Heart right ventricle (tissue), 16 donors: Measurements from ENCODE around the gene SLC31A2. TPM values are rescaled to one million over a fixed set of nuclear protein-coding genes. Genes with fewer than 3 reads are reported as not detected.
"Not testable (repeated sequence)": the region's sequence is repeated elsewhere in the genome, so short reads cannot be mapped to it uniquely, and the experiment has no call there.

Source experiments
- ATAC-seq, 8 donors: fragments of 200-7000 bp; cut with Tn5 transposase; one replicate each; pipeline ENCODE4 v1.9.1; 2020; ENCODE audit warnings: mild to moderate bottlenecking in 8 of 8, moderate library complexity in 8 of 8, moderate number of reproducible peaks in 1 of 8
- DNase-seq, 2 donors: peaks; one replicate each; pipeline ENCODE4 v3.0.0-alpha.2; 2020
- H3K27ac ChIP-seq, 10 donors: fragments of 200-600 bp; sonication (generic) in 2 of 10; one replicate each; pipeline versions ENCODE4 v1.5.0 to v1.8.0; 2020 to 2022; ENCODE audit warnings: mild to moderate bottlenecking in 3 of 10
- H3K27me3 ChIP-seq, 7 donors: fragments of 200-600 bp; one replicate each; pipeline ENCODE4 v1.8.0; 2021 to 2022; ENCODE audit warnings: mild to moderate bottlenecking in 2 of 7
- H3K36me3 ChIP-seq, 9 donors: fragments of 200-600 bp; sonication (generic) in 1 of 9; one replicate each; pipeline versions ENCODE4 v1.5.0 to v1.8.0; 2020 to 2022; ENCODE audit warnings: mild to moderate bottlenecking in 2 of 9
- H3K4me1 ChIP-seq, 9 donors: fragments of 200-600 bp; sonication (generic) in 1 of 9; one replicate each; pipeline versions ENCODE4 v1.5.0 to v1.8.0; 2020 to 2022; ENCODE audit warnings: mild to moderate bottlenecking in 4 of 9
- H3K4me3 ChIP-seq, 10 donors: fragments of 200-600 bp; sonication (generic) in 2 of 10; one replicate each; pipeline versions ENCODE4 v1.5.0 to v1.8.0; 2020 to 2022; ENCODE audit warnings: mild to moderate bottlenecking in 7 of 10, moderate library complexity in 2 of 10
- H3K9me3 ChIP-seq, 11 donors: fragments of 200-600 bp in 10 of 11; sonication (generic) in 2 of 11; one replicate each; pipeline versions ENCODE4 v1.5.0 to v1.8.0; 2013 to 2022; ENCODE audit warnings: mild to moderate bottlenecking in 2 of 11, control low read depth in 1 of 11, moderate library complexity in 1 of 11
- WGBS, 2 donors: extraction: QIAGEN DNeasy Blood & Tissue Kit; methylation state at CpG; one replicate each; pipeline ENCODE4 v1.1.7; 2013; ENCODE audit warnings: inconsistent platforms in 1 of 2; 5-methylcytosine and 5-hydroxymethylcytosine counted together
- intact Hi-C, 10 donors: fragments of 100-400 bp; cut with DNase I; formaldehyde crosslinking; loops; one replicate each; pipeline versions ENCODE4 v1.11.1 to v1.14.2; 2022
- long read RNA-seq, 3 donors: library from polyadenylated mRNA; unstranded; transcript quantifications; one replicate each; pipeline ENCODE4 v2.0.0, GENCODE V29; 2020 to 2021
- polyA plus RNA-seq, 2 donors: library from polyadenylated mRNA; stranded (reverse); fragments of 200-250 nt; gene quantifications; one replicate each; pipeline ENCODE4 v1.2.3, GENCODE V29; 2013
- total RNA-seq, 10 donors: library from RNA; stranded (reverse); fragmentation: NEBNext Ultra II Directional in 3 of 10; extraction: Animal tissue kit (Norgen Biotek cat#: 25700) in 3 of 10; gene quantifications; one replicate each; pipeline versions ENCODE4 v1.2.1 to v1.2.4, GENCODE V29; 2021 to 2023
- TF ChIP-seq, protein P1 (sequence below), 9 donors: fragments of 200-600 bp; sonication (generic) in 2 of 9; IDR thresholded peaks; one replicate each; pipeline versions ENCODE4 v1.5.0 to v1.8.0; 2021 to 2022; ENCODE audit warnings: antibody characterized with exemption in 9 of 9, mild to moderate bottlenecking in 5 of 9, moderate library complexity in 1 of 9
- donor health status: Arrhythmogenic right ventricular cardiomyopathy.
- donor health status: ischemic (EF 13 %, LVEDD 7.1; RV severe dilation, severe dysfunction).
- donor health status: healthy with polysubstance abuse.
- donor health status: DM: no; HTN: yes; CAD: no.
- donor health status: DM: no; HTN: no; CAD: no.
- donor health status: ischemic (EF 25% LVEDD 6.9; RV normal size, moderate dysfunction).
- donor health status: ischemic (EF 25% LVEDD 5.7; RV mildly dilated, moderate dysfunction).
- donor health status: healthy.
- donor health status: DM: yes; HTN: yes; CAD: no.
- donor health status: Ischemic cardiomyopathy.
- donor health status: ischemic (EF 35%, LVEDD 5.7; RV mildly dilated, moderate dysfunction).
- donor health status: nonischemic (EF 11% LVEDD 7.7; RV severe dilation, severe dysfunction).
- donor health status: DM: yes; HTN: yes; CAD: no.
- donor health status: PGD.
- donor health status: ischemic (EF 29% LVEDD 5.4; RV normal size, mild dysfunction).
- donor health status: nonischemic (EF 23%, LVEDD 6.1; RV moderate dilation, normal function).

The SLC31A2 gene, protein sequence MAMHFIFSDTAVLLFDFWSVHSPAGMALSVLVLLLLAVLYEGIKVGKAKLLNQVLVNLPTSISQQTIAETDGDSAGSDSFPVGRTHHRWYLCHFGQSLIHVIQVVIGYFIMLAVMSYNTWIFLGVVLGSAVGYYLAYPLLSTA
- total RNA-seq (10 to 100 TPM in 5 of 10 donors, 1 to 10 TPM in 5; 6.8 to 19.3 (median 10.2) TPM), polyA plus RNA-seq (10 to 100 TPM in 1 of 2 donors, 1 to 10 TPM in 1; 9.1 to 10.3 TPM)
- long read RNA-seq, donor 1, transcript SLC31A2-201 (4 exons, 1,785 nt), result major isoform, 39 of 45 reads
- long read RNA-seq, donor 1, partial matches to known transcripts, result 3 of 45 reads
- long read RNA-seq, donor 1, other reads (novel, unspliced or antisense), result 3 of 45 reads
- long read RNA-seq, donor 2, transcript SLC31A2-201 (4 exons, 1,785 nt), result major isoform, 52 of 55 reads
- long read RNA-seq, donor 2, partial matches to known transcripts, result 0 of 55 reads
- long read RNA-seq, donor 2, other reads (novel, unspliced or antisense), result 3 of 55 reads
- long read RNA-seq, donor 3, transcript SLC31A2-201 (4 exons, 1,785 nt), result major isoform, 75 of 80 reads
- long read RNA-seq, donor 3, partial matches to known transcripts, result 3 of 80 reads
- long read RNA-seq, donor 3, other reads (novel, unspliced or antisense), result 2 of 80 reads

DNA sequence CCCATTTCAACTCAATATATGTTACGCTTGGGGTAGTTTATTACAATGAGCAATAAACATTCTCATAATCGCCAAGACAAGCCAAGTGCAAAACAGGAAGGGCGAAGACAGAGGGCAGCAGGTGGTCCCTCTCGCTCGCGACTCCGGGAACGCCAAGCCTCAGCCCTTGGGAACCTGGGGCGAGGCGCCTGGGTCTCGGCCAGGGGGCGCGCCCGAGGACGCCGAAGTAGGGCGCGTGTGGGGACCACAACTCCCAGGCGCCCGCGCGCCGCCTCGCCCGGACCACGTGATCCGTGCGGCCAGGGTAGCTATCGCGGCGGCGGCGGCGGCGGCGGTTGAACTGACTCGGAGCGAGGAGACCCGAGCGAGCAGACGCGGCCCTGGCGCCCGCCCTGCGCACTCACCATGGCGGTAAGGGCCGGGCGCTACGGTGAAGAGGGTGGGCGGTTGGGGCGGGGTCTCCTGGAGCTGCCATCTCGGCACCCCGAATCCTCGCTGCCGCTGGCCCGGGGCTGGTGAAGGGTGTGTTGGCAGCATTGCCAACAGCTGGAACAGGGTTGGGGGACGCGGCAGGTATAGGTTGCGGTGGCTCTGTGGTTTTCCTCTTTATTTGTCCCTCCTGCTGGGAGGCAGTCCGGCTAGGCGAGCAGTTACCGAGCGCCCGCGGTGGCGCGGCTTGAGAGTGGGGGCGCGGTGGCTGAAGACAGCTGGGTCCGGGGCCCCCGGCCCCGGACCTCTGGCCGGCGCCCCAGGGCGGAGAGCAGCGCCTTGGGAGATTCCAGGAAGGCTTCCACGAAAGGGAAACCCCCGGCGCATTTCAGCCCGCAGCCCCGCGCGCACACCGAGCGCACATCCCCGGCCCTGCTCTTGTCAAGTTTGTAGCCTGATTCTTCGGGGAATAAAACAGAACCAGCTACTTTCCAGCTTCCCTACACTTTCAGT lies at the start of gene SLC31A2:
SLC31A2 (plus strand) TSS at position 338 of the 942 bp plus-strand sequence; CDS start at position 406, 68 bp downstream.
- peaks cover 2 to 56% (median 21%) of the 10 kb centered on the region in 9 donors for H3K4me1 ChIP-seq
- DNase-seq (peak; percentile 84 to 93), ATAC-seq (peak; percentile 95 to 98 (median 96))
- WGBS, 2 donors, result 1% methylated on average over 87 of the region's 87 CpGs
- H3K27ac ChIP-seq, result peak within 1 kb of the TSS; percentile 57 to 97 (median 80)
- peaks cover 0 to 5% (median 0%) of the 10 kb centered on the region in 7 donors for H3K27me3 ChIP-seq
- H3K36me3 ChIP-seq, result peaks cover 0 to 7% (median 0%) of the 10 kb centered on the region in 9 donors
- H3K9me3 ChIP-seq, result no peaks in the 10 kb centered on the region
- TF ChIP-seq, protein P1, sequence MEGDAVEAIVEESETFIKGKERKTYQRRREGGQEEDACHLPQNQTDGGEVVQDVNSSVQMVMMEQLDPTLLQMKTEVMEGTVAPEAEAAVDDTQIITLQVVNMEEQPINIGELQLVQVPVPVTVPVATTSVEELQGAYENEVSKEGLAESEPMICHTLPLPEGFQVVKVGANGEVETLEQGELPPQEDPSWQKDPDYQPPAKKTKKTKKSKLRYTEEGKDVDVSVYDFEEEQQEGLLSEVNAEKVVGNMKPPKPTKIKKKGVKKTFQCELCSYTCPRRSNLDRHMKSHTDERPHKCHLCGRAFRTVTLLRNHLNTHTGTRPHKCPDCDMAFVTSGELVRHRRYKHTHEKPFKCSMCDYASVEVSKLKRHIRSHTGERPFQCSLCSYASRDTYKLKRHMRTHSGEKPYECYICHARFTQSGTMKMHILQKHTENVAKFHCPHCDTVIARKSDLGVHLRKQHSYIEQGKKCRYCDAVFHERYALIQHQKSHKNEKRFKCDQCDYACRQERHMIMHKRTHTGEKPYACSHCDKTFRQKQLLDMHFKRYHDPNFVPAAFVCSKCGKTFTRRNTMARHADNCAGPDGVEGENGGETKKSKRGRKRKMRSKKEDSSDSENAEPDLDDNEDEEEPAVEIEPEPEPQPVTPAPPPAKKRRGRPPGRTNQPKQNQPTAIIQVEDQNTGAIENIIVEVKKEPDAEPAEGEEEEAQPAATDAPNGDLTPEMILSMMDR (IDR thresholded peaks at IDR 0.05), result peak in 8 of 9 donors; percentile 16 to 67 (median 46)
- intact Hi-C loops, result loop anchor here in 2 of 10 donors (5.0 to 10.0 kb wide), 2 partner anchors 64 to 71 kb away; partner anchors contain the start of genes FKBP15 (in 1 of the 2) and SLC31A1 (in 1 of the 2)
- H3K4me3 ChIP-seq, result peak within 1 kb of the TSS; percentile 71 to 99 (median 94)

DNA sequence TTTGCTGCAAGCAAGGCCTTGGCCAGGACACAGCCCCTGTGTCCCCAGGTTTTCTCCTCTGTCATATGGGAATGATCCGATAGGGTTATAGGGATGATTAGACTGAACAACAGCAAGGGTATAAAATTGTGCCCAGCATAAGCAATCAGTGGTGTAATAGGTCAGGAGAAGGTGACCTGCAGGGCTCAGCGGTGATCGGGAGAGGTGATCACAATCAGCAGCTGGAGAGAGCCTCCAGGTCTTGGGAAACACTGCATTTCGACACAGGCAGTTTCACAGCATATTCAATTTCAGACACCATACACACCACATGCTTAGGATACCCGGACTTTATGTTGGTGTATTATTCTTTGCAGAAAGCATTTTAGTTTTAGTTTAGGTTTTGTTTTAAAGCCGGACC lies 45.5 kb upstream of the SLC31A2 start:
- intact Hi-C loops, ATAC-seq: not testable (repeated sequence)

DNA sequence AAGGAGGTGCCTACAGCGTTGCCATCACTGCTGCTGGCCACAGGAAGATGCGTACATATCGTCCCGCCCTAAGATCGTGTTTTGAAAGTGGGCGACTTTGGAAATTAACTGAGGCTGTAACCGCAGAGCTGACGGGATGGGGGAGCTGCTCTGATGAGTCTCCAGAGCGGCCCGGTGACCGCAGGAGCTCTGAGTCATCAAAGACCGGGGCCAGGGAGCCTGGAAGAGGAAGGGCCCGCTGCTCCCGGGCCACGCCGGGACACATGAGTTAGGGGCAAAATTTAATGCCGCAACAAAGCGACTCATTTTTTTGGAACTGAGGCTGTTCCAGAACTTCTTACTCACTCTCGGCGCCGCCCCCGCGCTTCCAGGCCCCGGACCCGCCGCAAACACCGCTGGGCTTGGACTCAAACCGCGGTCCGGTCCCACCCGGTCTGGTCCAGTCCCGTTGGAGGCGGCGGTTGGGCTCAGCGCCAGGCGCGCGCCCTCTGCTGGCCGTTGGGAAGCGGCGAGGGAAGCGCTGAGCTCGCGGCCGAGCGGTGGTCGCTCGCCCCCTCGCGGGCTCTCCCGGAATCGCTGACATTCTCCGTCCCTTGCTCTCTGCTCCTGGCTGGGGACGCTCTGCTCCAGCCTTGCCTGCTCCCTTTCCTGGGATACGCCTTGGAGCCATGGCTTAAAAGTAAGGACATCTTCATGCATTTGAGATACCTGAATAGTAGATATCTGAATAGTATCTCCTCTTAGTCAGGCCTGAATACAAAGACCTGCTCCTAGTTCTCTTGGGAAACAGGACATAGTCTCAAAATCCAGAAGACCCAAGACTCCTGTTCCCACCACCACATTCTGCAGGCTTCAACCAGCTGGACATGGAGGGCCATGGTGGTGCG lies 39.5 kb upstream of the SLC31A2 start:
- 7 to 8% methylated on average over 8 of the region's 56 CpGs for WGBS, 2 donors
- H3K9me3 ChIP-seq, H3K27me3 ChIP-seq, DNase-seq, H3K27ac ChIP-seq, H3K4me3 ChIP-seq, H3K36me3 ChIP-seq: not testable (repeated sequence)
- H3K4me1 ChIP-seq, result peaks cover 0 to 13% (median 0%) of the 10 kb centered on the region in 9 donors
- TF ChIP-seq, protein P1 (IDR thresholded peaks at IDR 0.05), result peak; percentile 31 to 59 (median 48)
- ATAC-seq, result peak; percentile 71 to 91 (median 85)
- intact Hi-C loops, result loop anchor here in 3 of 10 donors (5.0 kb wide), 2 partner anchors 189 to 546 kb away; no protein-coding TSS in a partner anchor

More for the DNA sequence above, 45.5 kb upstream of the SLC31A2 start:
- not testable (repeated sequence) for H3K9me3 ChIP-seq, H3K36me3 ChIP-seq, H3K27me3 ChIP-seq, DNase-seq, H3K27ac ChIP-seq, H3K4me3 ChIP-seq, H3K4me1 ChIP-seq
- no CpG with 5 or more reads among the region's 6 CpGs for WGBS, 2 donors
